HG02852 (cell line): Measurements from ENCODE around the gene MRPL9.

ENCODE experiments used
- ATAC-seq: cut with Tn5 transposase; IDR thresholded peaks from one replicate; pipeline ENCODE4 v1.9.1; 2021; ENCODE audit warnings: mild to moderate bottlenecking, moderate library complexity; ENCODE audit not compliant: unreplicated experiment

Gene MRPL9

DNA sequence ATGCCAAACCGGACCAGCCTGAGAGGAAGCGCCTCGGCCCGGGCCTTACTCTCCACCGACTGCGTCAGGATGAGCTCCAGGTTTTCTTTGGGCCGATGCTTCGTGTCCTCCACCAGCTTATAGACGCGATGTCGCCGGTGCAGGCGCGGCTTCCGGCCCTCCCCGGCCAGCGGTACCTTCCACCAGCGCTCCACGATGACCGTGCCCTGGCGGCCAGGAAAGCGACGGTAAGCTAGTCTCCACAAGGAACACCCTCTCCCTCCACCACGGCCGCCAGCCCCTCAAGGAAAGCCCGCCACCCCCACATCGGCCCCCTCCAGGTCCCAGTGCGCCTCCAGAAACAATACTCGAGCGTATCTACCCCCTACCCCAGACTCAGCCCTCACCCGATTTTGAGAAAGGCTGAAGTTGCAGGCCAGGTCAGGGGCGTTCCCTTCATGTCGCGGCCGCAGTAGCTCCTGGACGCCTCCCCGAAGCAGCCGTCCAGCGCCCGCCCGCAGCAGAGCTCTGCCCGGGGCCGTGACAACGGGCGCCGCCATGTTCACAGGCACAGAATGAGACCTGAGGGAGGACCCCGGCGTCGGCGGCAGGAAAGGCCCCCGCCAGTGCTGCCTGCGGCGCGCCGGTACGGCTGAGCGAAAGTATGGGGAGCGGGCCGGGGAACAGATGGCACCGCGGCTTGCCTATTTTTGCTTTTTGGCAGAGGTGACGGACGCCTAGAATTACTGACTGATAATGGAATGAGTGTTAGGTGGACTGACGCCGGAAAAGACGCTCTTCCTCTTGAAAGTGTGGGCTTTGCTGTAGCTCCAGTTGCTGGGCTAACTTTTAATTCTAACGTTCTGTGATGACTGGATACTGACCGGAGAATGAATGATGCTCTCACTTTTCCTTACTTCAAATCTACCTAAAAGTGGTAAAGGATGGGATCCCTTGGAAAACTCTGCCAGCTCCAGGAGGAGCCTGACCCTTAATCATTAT, at the start of gene MRPL9:
MRPL9 (minus strand) TSS at position 556 of the 981 bp plus-strand sequence; CDS start at position 539, 17 bp downstream.
- ATAC-seq: peak; percentile 94

DNA sequence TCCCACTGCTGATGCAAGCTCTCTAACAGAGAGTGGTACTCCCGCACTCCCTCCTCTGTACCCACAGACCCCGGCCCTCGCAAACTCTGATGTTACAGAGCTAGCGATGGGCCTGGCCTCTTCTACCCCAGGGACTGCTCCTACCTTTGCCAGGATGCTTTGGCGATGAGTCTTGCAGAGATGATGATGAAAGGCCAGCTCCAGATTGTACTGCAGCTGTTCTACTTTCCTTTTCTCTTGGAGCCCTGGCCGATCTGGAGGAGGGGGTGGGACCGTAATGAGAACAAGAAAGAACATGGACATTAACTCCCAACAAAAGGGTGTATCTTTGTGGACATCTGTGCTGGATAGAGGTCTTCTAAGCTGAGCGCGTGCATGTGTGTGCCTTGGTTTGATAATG, 47.9 kb upstream of the MRPL9 start:
- no peak for ATAC-seq

DNA sequence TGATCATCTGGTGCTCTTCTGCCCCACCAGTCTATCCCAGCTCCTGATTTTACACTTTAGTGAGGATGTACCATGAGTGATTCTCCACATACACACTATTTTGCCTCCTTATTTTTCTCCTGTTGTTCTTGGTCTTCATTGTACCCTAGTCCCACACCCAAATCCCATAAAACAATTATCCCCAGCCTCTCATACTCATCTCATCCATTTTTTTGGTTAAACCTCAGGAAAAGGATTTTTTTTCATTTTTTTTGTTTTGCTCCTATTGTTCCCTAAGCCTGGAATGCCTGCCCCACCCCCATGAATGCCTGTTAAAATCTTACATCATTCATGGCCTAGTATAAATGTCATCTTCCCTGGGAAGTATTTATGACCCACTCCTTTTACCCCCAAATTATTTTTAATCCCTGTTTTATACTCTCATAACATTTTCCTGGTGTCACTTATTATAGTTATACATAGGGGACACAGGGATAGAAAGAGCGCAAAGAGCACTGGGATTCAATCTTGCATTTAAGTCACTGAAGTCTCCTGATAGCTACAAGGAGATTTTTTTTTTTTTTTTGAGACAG, 46.8 kb upstream of the MRPL9 start:
- ATAC-seq: no peak

DNA sequence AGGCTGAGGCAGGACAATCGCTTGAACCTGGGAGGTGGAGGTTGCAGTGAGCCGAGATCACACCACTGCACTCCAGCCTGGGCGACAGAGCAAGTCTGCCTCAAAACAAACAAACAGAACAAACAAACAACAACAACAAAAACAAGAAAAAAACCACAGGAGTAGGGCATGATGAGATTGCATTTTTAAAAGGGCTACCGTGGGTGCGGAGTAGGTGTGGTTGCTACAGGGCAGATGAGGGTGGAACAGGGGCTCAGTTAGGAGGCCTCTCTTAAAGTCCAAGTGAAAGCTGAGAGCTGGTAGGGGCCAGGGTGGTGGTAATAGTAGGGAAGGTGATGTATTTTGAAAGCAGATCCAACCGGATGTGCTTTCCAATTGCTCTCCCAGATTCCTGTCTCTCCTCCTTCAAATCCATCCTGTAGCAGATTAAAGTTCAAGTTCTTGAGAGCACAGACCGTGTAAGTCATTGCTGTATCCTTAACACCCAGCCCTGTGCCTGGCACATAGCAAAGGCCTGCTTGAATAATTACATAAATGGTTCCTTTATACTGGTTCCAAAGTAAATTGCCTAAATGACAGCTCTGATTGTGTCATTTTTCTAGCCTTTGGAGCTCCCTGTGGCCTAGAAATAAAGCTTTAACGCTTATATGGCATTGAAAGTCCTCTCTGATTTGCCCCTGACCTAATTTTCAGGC, 46.1 kb upstream of the MRPL9 start:
- ATAC-seq: no peak

DNA sequence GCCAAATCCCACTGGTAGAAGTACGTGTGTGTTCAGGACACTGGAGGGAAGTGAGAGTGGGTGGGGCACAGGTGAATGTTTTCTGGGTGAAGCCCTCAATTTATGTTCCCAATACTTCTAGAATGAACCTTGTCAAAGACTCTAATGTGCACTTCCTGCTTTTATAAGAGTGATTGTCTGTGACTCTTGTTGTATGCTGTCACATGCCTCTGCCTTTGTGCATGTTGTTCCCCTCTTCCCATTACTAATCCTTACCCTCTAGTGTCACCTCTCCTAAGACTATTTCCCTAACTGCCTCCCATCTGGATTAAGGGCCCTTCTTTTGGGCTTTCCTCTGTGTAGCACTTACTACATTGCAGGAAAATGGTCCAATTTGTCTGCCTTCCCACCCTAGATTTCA, 44.5 kb upstream of the MRPL9 start:
- no peak for ATAC-seq

DNA sequence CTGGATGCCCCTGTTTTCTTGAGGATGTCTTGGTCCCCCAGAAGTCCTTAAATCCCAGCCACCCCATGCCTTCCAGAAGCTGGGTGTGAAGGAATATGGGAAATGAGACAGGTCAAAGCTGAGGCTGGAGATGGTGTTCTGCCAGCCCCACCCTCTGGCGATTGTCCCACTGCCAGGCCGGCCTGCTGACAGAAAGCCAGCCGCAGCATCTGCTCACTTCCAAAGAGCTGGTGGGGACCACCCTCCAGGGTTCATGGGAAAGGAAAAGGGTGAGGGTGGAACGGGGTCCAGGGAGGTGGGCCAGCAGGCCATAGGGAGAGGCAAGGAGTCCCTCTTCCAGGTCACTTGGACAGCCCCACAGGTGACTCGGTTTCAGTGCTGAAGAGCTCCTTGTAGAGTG, 43.8 kb upstream of the MRPL9 start:
- ATAC-seq: no peak

DNA sequence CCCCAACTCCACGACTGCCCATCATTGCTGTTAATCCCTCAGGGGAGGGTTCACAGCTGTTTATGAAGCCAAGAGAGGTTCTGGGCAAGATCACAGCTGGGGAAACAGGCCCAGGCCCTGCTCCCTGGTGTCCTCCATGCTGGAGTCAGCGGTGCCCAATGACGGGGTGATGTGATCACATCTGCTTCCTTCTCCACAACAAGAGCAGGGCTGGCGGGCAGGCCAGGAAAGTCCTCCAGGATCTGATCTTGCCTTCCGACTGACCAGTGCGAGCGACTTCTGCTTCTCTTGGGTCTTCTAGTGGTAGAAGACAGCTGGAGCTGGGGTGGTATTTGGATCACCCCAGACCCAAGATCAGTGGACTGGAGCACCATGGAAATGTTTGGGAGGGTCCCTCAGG, 42.9 kb upstream of the MRPL9 start:
- ATAC-seq: no peak

DNA sequence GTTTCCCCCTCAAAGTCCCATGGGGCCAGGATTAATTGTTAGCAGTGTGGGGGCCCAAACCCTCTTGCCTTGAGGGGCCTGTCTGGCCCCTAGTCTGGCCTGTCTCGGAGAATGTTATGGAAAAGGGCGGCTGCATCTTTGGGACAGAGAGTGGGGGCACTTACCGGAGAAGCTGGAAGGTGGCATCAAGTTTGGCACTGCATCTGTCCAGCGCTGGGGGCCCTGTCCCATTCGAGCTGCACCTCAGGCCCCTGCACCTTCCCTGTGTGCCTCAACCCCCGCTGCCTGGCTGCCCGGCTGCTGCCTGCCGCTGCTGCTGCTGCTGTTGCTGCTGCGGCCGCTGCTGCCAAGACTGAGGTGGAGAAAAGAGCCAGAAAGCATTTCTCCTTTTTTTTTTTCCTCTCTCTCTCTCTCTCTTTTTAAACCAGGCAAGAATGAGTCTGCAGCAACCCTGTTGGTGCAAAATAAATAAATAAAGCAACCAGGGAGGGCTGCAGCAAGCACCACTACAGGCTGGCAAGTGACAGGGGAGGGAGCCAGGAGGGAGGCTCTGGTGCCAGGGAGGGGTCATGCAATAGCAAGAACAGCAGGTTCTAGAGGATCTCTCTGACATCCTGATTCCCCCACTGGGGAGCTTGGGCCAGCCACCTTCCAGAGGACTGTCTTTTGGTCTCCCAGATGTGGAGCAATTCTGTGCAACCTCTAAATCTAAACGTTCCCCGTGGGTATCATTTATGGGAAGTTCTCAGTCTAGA, 41.9 kb upstream of the MRPL9 start, which contains the start of gene LINGO4:
LINGO4 (minus strand) TSS at position 354 of the 755 bp plus-strand sequence. CDS start 2,715 bp downstream, outside the sequence.
- ATAC-seq: no peak

DNA sequence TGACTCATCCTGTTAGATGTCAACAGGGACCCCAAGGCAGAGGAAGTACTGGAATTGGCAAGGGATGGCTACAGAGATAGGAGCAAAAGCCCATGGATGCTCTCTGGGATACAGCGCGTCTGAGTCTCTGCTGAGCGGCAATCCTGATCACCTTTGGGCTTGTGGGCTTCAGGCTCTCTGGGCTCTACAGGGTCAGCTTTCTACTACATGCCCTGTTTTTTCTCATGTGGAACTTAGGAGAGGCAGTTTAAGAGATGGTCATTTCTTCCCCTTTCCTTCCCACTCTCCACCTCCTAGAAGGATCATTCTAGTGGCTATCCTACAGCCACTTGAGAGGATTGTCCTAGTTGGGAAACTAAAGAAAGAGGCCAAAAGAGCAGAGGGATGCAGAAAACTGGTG, 40.6 kb upstream of the MRPL9 start:
- no peak for ATAC-seq

DNA sequence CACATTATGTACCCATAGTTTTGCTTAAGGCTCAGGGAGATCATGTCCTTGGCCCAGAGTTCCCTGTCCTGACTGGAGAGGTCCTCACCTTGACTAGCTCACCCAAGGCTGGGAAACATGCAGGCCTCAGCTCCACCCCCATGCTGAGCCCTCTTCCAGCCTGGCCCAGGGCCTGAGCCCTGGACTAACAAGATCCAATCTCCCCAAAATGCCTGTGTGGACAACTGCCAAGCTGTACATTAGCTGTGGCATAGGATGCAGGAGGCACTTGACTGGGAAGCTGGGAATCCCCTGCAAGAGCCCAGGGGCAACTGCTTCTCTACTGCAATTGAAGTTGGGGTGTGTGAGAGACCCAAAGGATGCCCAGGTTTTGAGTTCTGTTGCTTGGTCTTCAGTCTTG, 39.9 kb upstream of the MRPL9 start:
- ATAC-seq: no peak

DNA sequence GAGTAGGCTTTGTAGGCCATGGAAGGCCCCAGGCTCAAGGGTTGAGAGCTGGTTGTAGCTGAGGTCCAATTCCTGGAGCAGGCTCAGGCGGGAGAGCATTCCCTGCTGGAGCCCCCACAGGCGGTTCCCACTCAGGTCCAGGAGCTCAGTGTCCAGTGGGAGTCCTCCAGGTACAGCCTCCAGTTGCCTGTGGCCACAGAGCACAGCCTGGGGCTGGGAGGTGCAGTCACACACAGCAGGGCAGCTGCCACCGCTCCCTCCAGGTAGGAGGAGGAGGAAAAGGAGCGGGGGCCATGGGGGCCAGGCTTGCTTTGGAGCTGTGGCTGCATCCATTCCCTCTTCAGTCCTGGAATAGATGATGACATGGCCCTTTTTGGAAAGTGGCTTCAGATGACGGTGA, 39.1 kb upstream of the MRPL9 start:
- ATAC-seq: no peak

GRCh38 chr1:151801846-151802245, 38.5 kb upstream of the MRPL9 start:
- no peak for ATAC-seq

- no peak for ATAC-seq
Measured at GRCh38 chr1:151801310-151801820, 38.1 kb upstream of the MRPL9 start.

- no peak for ATAC-seq
Measured at GRCh38 chr1:151800830-151801229, 37.5 kb upstream of the MRPL9 start.

- no peak for ATAC-seq
Measured at GRCh38 chr1:151799179-151800022, 36.1 kb upstream of the MRPL9 start.

- ATAC-seq: no peak
Measured at GRCh38 chr1:151798571-151798970, 35.3 kb upstream of the MRPL9 start.

- no peak for ATAC-seq
Measured at GRCh38 chr1:151790940-151791651, 27.8 kb upstream of the MRPL9 start.

GRCh38 chr1:151790071-151790939, 27.0 kb upstream of the MRPL9 start, which contains the start of gene TDRKH:
TSS of gene TDRKH (minus strand) at chr1:151790500. CDS start at chr1:151783022, 7,478 bp downstream.
- ATAC-seq: peak; percentile 97
